Fibroblast of skin of left quadriceps (primary cell): Measurements from ENCODE around the gene KLHDC4.
"Not testable (repeated sequence)": the region's sequence is repeated elsewhere in the genome, so short reads cannot be mapped to it uniquely, and the experiment has no call there.

Source experiments
- DNase-seq, 2 experiments: peaks; one replicate each; pipeline ENCODE4 v3.0.0-alpha.2; 2013; ENCODE audit warnings: low read depth in 2 of 2

The KLHDC4 gene

GRCh38 chr16:87684711-87685404 lies 80.9 kb downstream of the KLHDC4 start:
- DNase-seq = no peak

GRCh38 chr16:87684106-87684677 lies 81.6 kb downstream of the KLHDC4 start:
- no peak for DNase-seq

GRCh38 chr16:87682852-87683399 lies 82.9 kb downstream of the KLHDC4 start:
- no peak for DNase-seq

GRCh38 chr16:87681981-87682570 lies 83.7 kb downstream of the KLHDC4 start:
- peak; percentile 47 to 50 for DNase-seq

- DNase-seq = not testable (repeated sequence)
Observed at GRCh38 chr16:87681051-87681602, 84.7 kb downstream of the KLHDC4 start.

GRCh38 chr16:87680272-87680644 lies 85.5 kb downstream of the KLHDC4 start:
- DNase-seq = no peak

- no peak for DNase-seq
Observed at GRCh38 chr16:87679593-87680271, 86.1 kb downstream of the KLHDC4 start.

GRCh38 chr16:87678618-87679017 lies 87.2 kb downstream of the KLHDC4 start:
- DNase-seq = no peak

- DNase-seq = no peak
Observed at GRCh38 chr16:87677830-87678229, 88.0 kb downstream of the KLHDC4 start.

- DNase-seq = no peak
Observed at GRCh38 chr16:87675111-87675719, 90.6 kb downstream of the KLHDC4 start.

- no peak for DNase-seq
Observed at GRCh38 chr16:87674419-87674818, 91.4 kb downstream of the KLHDC4 start.

GRCh38 chr16:87671715-87672270 lies 94.0 kb downstream of the KLHDC4 start:
- DNase-seq = no peak

GRCh38 chr16:87671221-87671620 lies 94.6 kb downstream of the KLHDC4 start:
- no peak for DNase-seq

- no peak for DNase-seq
Observed at GRCh38 chr16:87669672-87670071, 96.1 kb downstream of the KLHDC4 start.

GRCh38 chr16:87667946-87668345 lies 97.8 kb downstream of the KLHDC4 start:
- no peak for DNase-seq

- DNase-seq = no peak
Observed at GRCh38 chr16:87667443-87667842, 98.3 kb downstream of the KLHDC4 start.

- no peak for DNase-seq
Observed at GRCh38 chr16:87666919-87667318, 98.9 kb downstream of the KLHDC4 start.

GRCh38 chr16:87665193-87665592 lies 100.6 kb downstream of the KLHDC4 start:
- no peak for DNase-seq

- no peak for DNase-seq
Observed at GRCh38 chr16:87664792-87665191, 101.0 kb downstream of the KLHDC4 start.

GRCh38 chr16:87662254-87663204 lies 103.3 kb downstream of the KLHDC4 start:
- DNase-seq = no peak
